ENCODE measurements around the gene CALHM6.

GRCh38 chr6:116482780-116483179 lies 21.6 kb downstream of the CALHM6 start:
- no peak for TF ChIP-seq POLR2A (IDR thresholded peaks at IDR 0.05; ENCODE audit: extremely low read depth, insufficient read length)
- TF ChIP-seq CTCF (IDR thresholded peaks at IDR 0.05; ENCODE audit: low read depth, low read length): no peak
- no peak for TF ChIP-seq MAX (IDR thresholded peaks at IDR 0.05; ENCODE audit: low read depth, low read length)

All from NB4 (cell line).